ENCODE data around the gene BRD3. TPM values are rescaled to one million over a fixed set of nuclear protein-coding genes. Genes with fewer than 3 reads are reported as not detected.

The BRD3 gene
- total RNA-seq, 1 experiment from 2014 or later: 63.1 TPM

- Histone ChIP-seq H3K4ac (ENCODE audit: low read depth, low read length) (no peak overlapping the region), H4K5ac (ENCODE audit: insufficient read length, low read depth, low read length) (no peak overlapping the region), H4K20me1 (ENCODE audit: control insufficient read depth, insufficient read depth, insufficient read length) (no peaks in the 10 kb centered on the region), H2BK15ac (ENCODE audit: low read depth, low read length) (no peak overlapping the region), H3K23me2 (ENCODE audit: insufficient read length, low read depth, low read length, poor library complexity, severe bottlenecking) (peaks cover 5% of the 10 kb centered on the region), H3K23ac (ENCODE audit: insufficient read length, low read depth, low read length) (no peak overlapping the region), H2BK20ac (ENCODE audit: low read depth, low read length, poor library complexity, severe bottlenecking) (no peak overlapping the region), H3K18ac (ENCODE audit: insufficient read length, low read depth, low read length) (no peak overlapping the region), H3K27ac (ENCODE audit: insufficient read length, low read depth, low read length) (no peak overlapping the region), H3K79me2 (ENCODE audit: insufficient read depth, low read length) (no peaks in the 10 kb centered on the region), H3K27me3 (ENCODE audit: insufficient read depth, low read length) (no peaks in the 10 kb centered on the region), H2BK120ac (ENCODE audit: low read depth, low read length, poor library complexity, severe bottlenecking) (no peak overlapping the region), H3K79me1 (ENCODE audit: insufficient read depth, low read depth, low read length, poor library complexity, severe bottlenecking) (no peaks in the 10 kb centered on the region), H3K14ac (ENCODE audit: insufficient read depth, low read length) (no peak overlapping the region), H3K9ac (ENCODE audit: extremely low read depth, insufficient read length, low read length) (no peak overlapping the region), H3K4me2 (ENCODE audit: insufficient read depth, insufficient read length, low read length) (no peak overlapping the region), H3K56ac (ENCODE audit: insufficient read length, low read depth, low read length) (no peak overlapping the region), H2AK5ac (ENCODE audit: insufficient read length, low read length) (no peak overlapping the region), H4K91ac (ENCODE audit: insufficient read length, low read depth, low read length) (no peak overlapping the region), H2AFZ (ENCODE audit: low read length) (no peak overlapping the region), H3T11ph (ENCODE audit: low read length) (no peak overlapping the region), H4K8ac (replicated peaks; ENCODE audit: insufficient read length, low read depth, low read length) (no peak overlapping the region), H2BK12ac (ENCODE audit: insufficient read length, low read depth, low read length) (no peak overlapping the region), H3K9me3 (ENCODE audit: control insufficient read depth, low read depth, low read length) (no peaks in the 10 kb centered on the region), H2BK5ac (ENCODE audit: insufficient read length, low read length) (no peak overlapping the region), H3K4me1 (ENCODE audit: insufficient read depth, low read length) (no peaks in the 10 kb centered on the region)
- 100% methylated on average over 1 of the region's 9 CpGs for WGBS (ENCODE audit: extremely low coverage, insufficient read length, low lambda C conversion rate)
- DNase-seq: no peak
- H3K27me3 Mint-ChIP-seq (ENCODE audit: low read depth): peaks cover 2% of the 10 kb centered on the region
- TF ChIP-seq, protein P1, sequence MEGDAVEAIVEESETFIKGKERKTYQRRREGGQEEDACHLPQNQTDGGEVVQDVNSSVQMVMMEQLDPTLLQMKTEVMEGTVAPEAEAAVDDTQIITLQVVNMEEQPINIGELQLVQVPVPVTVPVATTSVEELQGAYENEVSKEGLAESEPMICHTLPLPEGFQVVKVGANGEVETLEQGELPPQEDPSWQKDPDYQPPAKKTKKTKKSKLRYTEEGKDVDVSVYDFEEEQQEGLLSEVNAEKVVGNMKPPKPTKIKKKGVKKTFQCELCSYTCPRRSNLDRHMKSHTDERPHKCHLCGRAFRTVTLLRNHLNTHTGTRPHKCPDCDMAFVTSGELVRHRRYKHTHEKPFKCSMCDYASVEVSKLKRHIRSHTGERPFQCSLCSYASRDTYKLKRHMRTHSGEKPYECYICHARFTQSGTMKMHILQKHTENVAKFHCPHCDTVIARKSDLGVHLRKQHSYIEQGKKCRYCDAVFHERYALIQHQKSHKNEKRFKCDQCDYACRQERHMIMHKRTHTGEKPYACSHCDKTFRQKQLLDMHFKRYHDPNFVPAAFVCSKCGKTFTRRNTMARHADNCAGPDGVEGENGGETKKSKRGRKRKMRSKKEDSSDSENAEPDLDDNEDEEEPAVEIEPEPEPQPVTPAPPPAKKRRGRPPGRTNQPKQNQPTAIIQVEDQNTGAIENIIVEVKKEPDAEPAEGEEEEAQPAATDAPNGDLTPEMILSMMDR (conservative IDR thresholded peaks at IDR 0.05): no peak
- H3K27ac Mint-ChIP-seq: peak overlapping the region in 1 of 3 experiments; percentile 65; a peak in 1 of 7 replicates
- H3K4me3 Mint-ChIP-seq: peak overlapping the region in 1 of 2 experiments; percentile 32; a peak in 2 of 5 replicates
- no peaks in the 10 kb centered on the region for H3K9me3 Mint-ChIP-seq
- peaks cover under 1 to 22% (median 22%) of the 10 kb centered on the region in 3 experiments; a peak in 5 of 7 replicates for H3K36me3 Mint-ChIP-seq (ENCODE audit: insufficient read depth in 1 of 3, low read depth in 3 of 3)
- peaks cover 11 to 17% of the 10 kb centered on the region in 2 experiments for H3K4me1 Mint-ChIP-seq
These were observed 39.8 kb downstream of the BRD3 start for GRCh38 chr9:134028076-134028475.

Data from H9 (cell line).